Thymus (tissue), 11 donors: ENCODE data around the gene BICD2. TPM values are rescaled to one million over a fixed set of nuclear protein-coding genes. Genes with fewer than 3 reads are reported as not detected.
"Not testable (repeated sequence)": the region's sequence is repeated elsewhere in the genome, so short reads cannot be mapped to it uniquely, and the experiment has no call there.

ENCODE experiments used
- DNase-seq, 9 donors: peaks; one replicate each; pipeline ENCODE4 v3.0.0-alpha.2; 2013; ENCODE audit warnings: low spot score in 9 of 9, low read depth in 6 of 9, missing footprints in 1 of 9
- H3K27ac ChIP-seq, 2 donors: one replicate each; pipeline ENCODE4 v1.5.1; 2013; ENCODE audit warnings: control low read depth in 1 of 2, low read depth in 1 of 2, low read length in 1 of 2, mild to moderate bottlenecking in 1 of 2, moderate library complexity in 1 of 2
- H3K27me3 ChIP-seq, 2 donors: one replicate each; pipeline ENCODE4 v1.5.1; 2013; ENCODE audit warnings: low read length in 1 of 2; ENCODE audit not compliant: control insufficient read depth in 2 of 2, insufficient read depth in 1 of 2
- H3K36me3 ChIP-seq, 2 donors: one replicate each; pipeline ENCODE4 v1.5.1; 2013; ENCODE audit warnings: low read length in 1 of 2, mild to moderate bottlenecking in 1 of 2, moderate library complexity in 1 of 2; ENCODE audit not compliant: control insufficient read depth in 2 of 2, insufficient read depth in 2 of 2
- H3K4me1 ChIP-seq, 2 donors: one replicate each; pipeline ENCODE4 v1.5.1; 2013; ENCODE audit warnings: low read length in 2 of 2; ENCODE audit not compliant: control insufficient read depth in 2 of 2, insufficient read depth in 2 of 2
- H3K4me3 ChIP-seq, 2 donors: one replicate each; pipeline ENCODE4 v1.5.1; 2013; ENCODE audit warnings: low read length in 2 of 2, control low read depth in 1 of 2, mild to moderate bottlenecking in 1 of 2
- H3K9me3 ChIP-seq, 2 donors: one replicate each; pipeline ENCODE4 v1.5.1; 2013; ENCODE audit warnings: low read length in 1 of 2, mild to moderate bottlenecking in 1 of 2; ENCODE audit not compliant: control insufficient read depth in 2 of 2, insufficient read depth in 1 of 2
- WGBS: extraction: QIAGEN DNeasy Blood & Tissue Kit; methylation state at CpG from one replicate; pipeline ENCODE4 v1.1.7; 2013; 5-methylcytosine and 5-hydroxymethylcytosine counted together
- polyA plus RNA-seq: library from polyadenylated mRNA; stranded (reverse); fragments of 200-250 nt; gene quantifications from one replicate; pipeline ENCODE4 v1.2.3, GENCODE V29; 2013
- total RNA-seq: library from RNA; stranded (reverse); fragments of 120-200 nt; gene quantifications from one replicate; pipeline ENCODE4 v1.2.4, GENCODE V29; 2013
- donor health status: healthy.

BICD2 gene
- total and polyA plus RNA-seq, 2 donors: 16.8 to 17.4 TPM

GRCh38 chr9:92774274-92774673, 9.6 kb upstream of the BICD2 start:
- no peaks in the 10 kb centered on the region for H3K36me3 ChIP-seq
- H3K9me3 ChIP-seq: no peaks in the 10 kb centered on the region
- no peak overlapping the region for H3K4me3 ChIP-seq
- H3K27me3 ChIP-seq: no peaks in the 10 kb centered on the region
- H3K27ac ChIP-seq: no peak overlapping the region
- 98% methylated on average over 1 of the region's 1 CpG for WGBS
- DNase-seq: no peak
- peaks cover 3 to 10% of the 10 kb centered on the region in 2 donors for H3K4me1 ChIP-seq

- Histone ChIP-seq H3K27me3 (no peaks in the 10 kb centered on the region), H3K36me3 (no peaks in the 10 kb centered on the region), H3K4me1 (peaks cover 3 to 10% of the 10 kb centered on the region in 2 donors), H3K27ac (no peak overlapping the region), H3K9me3 (no peaks in the 10 kb centered on the region), H3K4me3 (no peak overlapping the region)
- WGBS: 97% methylated on average over 3 of the region's 3 CpGs
- DNase-seq: no peak
Observed at GRCh38 chr9:92773810-92774209, 9.2 kb upstream of the BICD2 start.

DNA sequence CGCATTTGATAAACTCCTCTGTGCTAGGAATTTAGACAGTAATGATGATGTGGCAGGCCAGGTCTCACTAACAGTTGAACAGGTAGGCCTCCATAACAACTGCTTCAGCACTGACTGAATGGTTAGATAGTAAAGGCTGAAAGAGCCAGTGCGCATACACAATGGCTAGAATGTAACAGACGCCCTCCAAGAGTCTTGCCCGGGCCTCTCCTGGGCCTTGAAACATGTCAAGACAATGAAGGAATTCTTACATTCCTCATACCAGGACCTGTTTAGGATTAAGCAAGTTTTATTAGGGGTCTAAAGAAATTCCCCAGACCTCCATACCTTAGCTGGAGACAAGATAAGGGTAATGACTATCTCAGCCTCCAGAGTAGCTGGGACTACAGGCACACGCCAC, 6.7 kb upstream of the BICD2 start:
- no peaks in the 10 kb centered on the region for H3K9me3 ChIP-seq
- DNase-seq: no peak
- no peak overlapping the region for H3K4me3 ChIP-seq
- no peaks in the 10 kb centered on the region for H3K36me3 ChIP-seq
- 95% methylated on average over 5 of the region's 5 CpGs for WGBS
- H3K27me3 ChIP-seq: no peaks in the 10 kb centered on the region
- H3K4me1 ChIP-seq: peaks cover 3 to 10% of the 10 kb centered on the region in 2 donors
- H3K27ac ChIP-seq: peak overlapping the region in 1 of 2 donors; percentile 18

DNA sequence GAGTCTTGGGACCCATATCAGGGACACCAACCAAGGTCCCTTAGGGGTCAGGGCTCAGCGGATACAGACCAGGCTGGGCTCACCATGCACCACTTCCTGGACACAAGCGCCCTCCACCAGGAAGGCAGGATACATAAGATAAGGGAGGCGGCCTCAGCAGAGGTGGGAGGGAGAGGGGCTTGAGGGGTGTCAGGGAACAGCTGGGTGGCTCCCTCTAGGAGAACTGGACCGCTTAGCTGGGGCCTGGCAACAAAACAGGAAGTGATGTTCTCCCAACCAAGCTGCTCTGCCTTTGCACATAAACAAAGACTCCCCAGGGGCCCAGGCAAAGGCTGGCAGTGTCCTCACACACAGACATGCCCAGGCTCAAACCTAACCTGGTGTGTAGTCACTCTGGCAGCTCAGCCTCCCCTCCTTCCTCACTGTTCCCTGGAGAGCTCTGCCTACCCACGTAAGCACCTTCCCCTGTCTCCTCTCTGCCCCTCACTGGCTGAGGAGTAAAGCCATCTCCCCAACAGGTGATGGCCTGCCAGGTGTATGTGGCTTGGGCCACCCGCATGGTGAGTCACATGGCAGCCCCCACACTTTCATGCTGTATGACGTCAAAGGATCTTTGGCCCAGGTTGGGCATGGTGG, 5.8 kb upstream of the BICD2 start:
- peak overlapping the region; percentile 37 to 54 for H3K27ac ChIP-seq
- no peaks in the 10 kb centered on the region for H3K27me3 ChIP-seq
- no peak overlapping the region for H3K4me3 ChIP-seq
- 81% methylated on average over 7 of the region's 7 CpGs for WGBS
- peak in 1 of 9 donors; percentile 39 for DNase-seq
- no peaks in the 10 kb centered on the region for H3K36me3 ChIP-seq
- no peaks in the 10 kb centered on the region for H3K9me3 ChIP-seq
- peaks cover 6 to 16% of the 10 kb centered on the region in 2 donors for H3K4me1 ChIP-seq

- H3K27ac ChIP-seq: peak overlapping the region in 1 of 2 donors; percentile 54
- no peaks in the 10 kb centered on the region for H3K9me3 ChIP-seq
- no peaks in the 10 kb centered on the region for H3K27me3 ChIP-seq
- H3K4me3 ChIP-seq: no peak overlapping the region
- H3K36me3 ChIP-seq: no peaks in the 10 kb centered on the region
- 86% methylated on average over 2 of the region's 2 CpGs for WGBS
- no peak for DNase-seq
- peaks cover 6 to 17% of the 10 kb centered on the region in 2 donors for H3K4me1 ChIP-seq
Observed at GRCh38 chr9:92769990-92770359, 5.3 kb upstream of the BICD2 start.

- Histone ChIP-seq H3K4me1 (peaks cover 6 to 17% of the 10 kb centered on the region in 2 donors), H3K27me3 (no peaks in the 10 kb centered on the region), H3K36me3 (no peaks in the 10 kb centered on the region), H3K27ac (no peak overlapping the region), H3K4me3 (no peak overlapping the region), H3K9me3 (no peaks in the 10 kb centered on the region)
- 97% methylated on average over 3 of the region's 3 CpGs for WGBS
- DNase-seq: no peak
Observed at GRCh38 chr9:92769286-92769685, 4.7 kb upstream of the BICD2 start.

DNA sequence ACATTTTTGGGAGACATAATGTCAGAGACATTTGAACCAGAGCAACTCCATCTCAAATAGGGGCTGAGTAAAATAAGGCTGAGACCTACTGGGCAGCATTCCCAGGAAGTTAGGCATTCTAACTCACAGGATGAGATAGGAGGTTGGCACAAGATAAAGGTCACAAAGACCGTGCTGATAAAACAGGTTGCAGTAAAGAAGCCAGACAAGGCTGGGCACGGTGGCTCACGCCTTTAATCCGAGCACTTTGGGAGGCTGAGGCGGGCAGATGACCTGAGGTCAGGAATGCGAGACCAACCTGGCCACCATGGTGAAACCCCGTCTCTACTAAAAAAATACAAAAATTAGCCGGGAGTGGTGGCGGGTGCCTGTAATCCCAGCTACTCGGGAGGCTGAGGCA, 4.2 kb upstream of the BICD2 start:
- H3K27ac ChIP-seq, H3K9me3 ChIP-seq, H3K36me3 ChIP-seq, DNase-seq, H3K4me3 ChIP-seq, H3K27me3 ChIP-seq: not testable (repeated sequence)
- peaks cover 6 to 17% of the 10 kb centered on the region in 2 donors for H3K4me1 ChIP-seq
- WGBS: 97% methylated on average over 10 of the region's 10 CpGs

DNA sequence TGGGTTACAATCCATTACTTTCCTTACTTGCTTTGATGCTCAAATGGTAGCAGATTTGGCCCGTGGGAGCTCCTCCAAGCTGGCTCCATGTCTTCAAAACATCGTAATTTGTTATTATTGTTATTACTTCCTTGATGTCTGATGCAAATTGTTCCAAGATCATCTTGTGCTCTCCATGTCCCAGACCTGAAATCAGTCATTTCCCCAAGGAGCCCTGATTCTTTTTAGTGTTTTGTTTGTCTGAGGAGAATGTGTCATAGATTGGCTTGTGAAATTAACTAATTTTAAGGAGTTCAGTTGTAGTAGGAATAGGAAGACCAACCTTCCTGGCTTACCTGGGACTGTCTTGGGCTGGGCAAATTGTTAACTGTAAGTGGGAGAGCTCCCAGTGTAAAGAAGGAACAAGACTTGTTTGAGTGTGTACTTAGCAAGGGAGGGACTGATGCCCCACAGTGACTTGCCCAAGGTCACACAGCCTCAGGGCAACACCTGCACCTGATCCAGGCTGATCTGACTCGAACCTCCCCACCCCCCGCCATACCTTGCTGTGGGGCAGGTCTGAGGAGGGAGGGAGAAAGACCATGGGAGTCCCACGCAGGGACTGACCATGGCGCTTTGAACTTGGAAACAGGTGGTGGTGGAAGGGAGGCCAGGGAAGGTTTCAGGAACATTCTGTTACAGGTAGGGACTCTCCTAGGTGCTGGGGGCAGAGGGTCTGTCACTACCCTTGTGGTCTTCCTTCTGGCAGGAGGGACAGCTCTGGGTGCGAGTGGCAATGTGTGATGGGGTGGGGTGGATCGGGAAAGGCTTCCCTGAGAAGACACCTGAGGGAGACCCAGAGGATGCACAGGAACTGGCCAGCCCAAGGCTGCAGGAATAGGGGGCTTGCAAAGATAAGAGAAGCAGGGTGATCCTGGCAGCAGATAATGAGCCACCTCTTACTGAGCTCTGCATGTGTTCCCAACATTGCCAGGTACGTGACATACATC, 2.7 kb upstream of the BICD2 start:
- H3K27ac ChIP-seq: no peak overlapping the region
- DNase-seq: no peak
- H3K36me3 ChIP-seq: no peaks in the 10 kb centered on the region
- H3K27me3 ChIP-seq: no peaks in the 10 kb centered on the region
- no peaks in the 10 kb centered on the region for H3K9me3 ChIP-seq
- WGBS: 97% methylated on average over 9 of the region's 9 CpGs
- no peak overlapping the region for H3K4me3 ChIP-seq
- H3K4me1 ChIP-seq: peaks cover 15 to 31% of the 10 kb centered on the region in 2 donors
